ENCODE data around the gene NCOA3.
"Not testable (repeated sequence)": the region's sequence is repeated elsewhere in the genome, so short reads cannot be mapped to it uniquely, and the experiment has no call there.

Gene NCOA3

GRCh38 chr20:47571426-47571825 is 69.7 kb downstream of the NCOA3 start:
- DNase-seq = no peak

GRCh38 chr20:47572105-47572729 is 70.5 kb downstream of the NCOA3 start:
- DNase-seq = no peak

- DNase-seq = no peak
Observed at GRCh38 chr20:47573559-47573958, 71.9 kb downstream of the NCOA3 start.

- no peak for DNase-seq
Observed at GRCh38 chr20:47574616-47575364, 73.1 kb downstream of the NCOA3 start.

- no peak for DNase-seq
Observed at GRCh38 chr20:47576516-47577033, 74.9 kb downstream of the NCOA3 start.

GRCh38 chr20:47577314-47577713 is 75.6 kb downstream of the NCOA3 start:
- DNase-seq = no peak

- DNase-seq = no peak
Observed at GRCh38 chr20:47578543-47578942, 76.9 kb downstream of the NCOA3 start.

GRCh38 chr20:47580686-47581085 is 79.0 kb downstream of the NCOA3 start:
- DNase-seq = not testable (repeated sequence)

- DNase-seq = no peak
Observed at GRCh38 chr20:47581090-47581489, 79.4 kb downstream of the NCOA3 start.

- DNase-seq = no peak
Observed at GRCh38 chr20:47583551-47583950, 81.9 kb downstream of the NCOA3 start.

GRCh38 chr20:47585087-47585747 is 83.5 kb downstream of the NCOA3 start:
- no peak for DNase-seq

GRCh38 chr20:47586649-47587294 is 85.1 kb downstream of the NCOA3 start:
- no peak for DNase-seq

GRCh38 chr20:47588158-47588557 is 86.5 kb downstream of the NCOA3 start:
- no peak for DNase-seq

- no peak for DNase-seq
Observed at GRCh38 chr20:47591231-47591630, 89.5 kb downstream of the NCOA3 start.

GRCh38 chr20:47594157-47594556 is 92.5 kb downstream of the NCOA3 start:
- DNase-seq = no peak

GRCh38 chr20:47595138-47595537 is 93.5 kb downstream of the NCOA3 start:
- not testable (repeated sequence) for DNase-seq

GRCh38 chr20:47596003-47596571 is 94.4 kb downstream of the NCOA3 start:
- DNase-seq = no peak

GRCh38 chr20:47597090-47597489 is 95.4 kb downstream of the NCOA3 start:
- no peak for DNase-seq

- no peak for DNase-seq
Observed at GRCh38 chr20:47598911-47599744, 97.4 kb downstream of the NCOA3 start.

- no peak for DNase-seq
Observed at GRCh38 chr20:47600967-47601547, 99.4 kb downstream of the NCOA3 start.

GRCh38 chr20:47603260-47603659 is 101.6 kb downstream of the NCOA3 start:
- no peak for DNase-seq
